22Rv1 (cell line): ENCODE data around the gene TBC1D22A.

Experiments
- H3K27ac ChIP-seq: fragments of 450-650 bp; 2 replicates; pipeline ENCODE4 v1.5.1; 2017
- CTCF ChIP-seq: fragments of 450-650 bp; IDR thresholded peaks from 2 replicates; pipeline ENCODE4 v1.5.1; 2017; ENCODE audit warnings: mild to moderate bottlenecking
- ZFX ChIP-seq: fragments of 450-650 bp; IDR thresholded peaks from 2 replicates; pipeline ENCODE4 v1.6.1; 2017; ENCODE audit warnings: antibody characterized with exemption, borderline replicate concordance

Gene TBC1D22A

GRCh38 chr22:47021371-47022074 is 259.1 kb downstream of the TBC1D22A start:
- H3K27ac ChIP-seq: no peak overlapping the region
- TF ChIP-seq ZFX (no peak), CTCF (no peak)

GRCh38 chr22:47022075-47022473 is 259.6 kb downstream of the TBC1D22A start:
- H3K27ac ChIP-seq: no peak overlapping the region
- TF ChIP-seq CTCF (no peak), ZFX (no peak)

GRCh38 chr22:47022475-47022874 is 260.0 kb downstream of the TBC1D22A start:
- no peak for TF ChIP-seq CTCF

GRCh38 chr22:47023871-47024270 is 261.4 kb downstream of the TBC1D22A start:
- no peak for TF ChIP-seq ZFX
- no peak for TF ChIP-seq CTCF

More at GRCh38 chr22:47022475-47022874, 260.0 kb downstream of the TBC1D22A start:
- no peak overlapping the region for H3K27ac ChIP-seq

GRCh38 chr22:47027766-47028165 is 265.3 kb downstream of the TBC1D22A start:
- no peak for TF ChIP-seq CTCF
- TF ChIP-seq ZFX: no peak
- H3K27ac ChIP-seq: no peak overlapping the region

More at GRCh38 chr22:47023871-47024270, 261.4 kb downstream of the TBC1D22A start:
- no peak overlapping the region for H3K27ac ChIP-seq

GRCh38 chr22:47029244-47030074 is 267.0 kb downstream of the TBC1D22A start:
- TF ChIP-seq CTCF (no peak), ZFX (no peak)
- H3K27ac ChIP-seq: no peak overlapping the region

- no peak overlapping the region for H3K27ac ChIP-seq
- no peak for TF ChIP-seq ZFX
- no peak for TF ChIP-seq CTCF
These were observed 267.8 kb downstream of the TBC1D22A start for GRCh38 chr22:47030143-47030661.
